GM18526 (cell line): ENCODE data around the gene POFUT1.
A peak's percentile ranks its signal among the peaks of the same experiment; 100 is the strongest.

Experiments
- POLR2A ChIP-seq: IDR thresholded peaks from 3 replicates; pipeline ENCODE4 v1.6.1; 2011; ENCODE audit not compliant: insufficient read length; ENCODE audit errors: extremely low read depth

The POFUT1 gene

DNA sequence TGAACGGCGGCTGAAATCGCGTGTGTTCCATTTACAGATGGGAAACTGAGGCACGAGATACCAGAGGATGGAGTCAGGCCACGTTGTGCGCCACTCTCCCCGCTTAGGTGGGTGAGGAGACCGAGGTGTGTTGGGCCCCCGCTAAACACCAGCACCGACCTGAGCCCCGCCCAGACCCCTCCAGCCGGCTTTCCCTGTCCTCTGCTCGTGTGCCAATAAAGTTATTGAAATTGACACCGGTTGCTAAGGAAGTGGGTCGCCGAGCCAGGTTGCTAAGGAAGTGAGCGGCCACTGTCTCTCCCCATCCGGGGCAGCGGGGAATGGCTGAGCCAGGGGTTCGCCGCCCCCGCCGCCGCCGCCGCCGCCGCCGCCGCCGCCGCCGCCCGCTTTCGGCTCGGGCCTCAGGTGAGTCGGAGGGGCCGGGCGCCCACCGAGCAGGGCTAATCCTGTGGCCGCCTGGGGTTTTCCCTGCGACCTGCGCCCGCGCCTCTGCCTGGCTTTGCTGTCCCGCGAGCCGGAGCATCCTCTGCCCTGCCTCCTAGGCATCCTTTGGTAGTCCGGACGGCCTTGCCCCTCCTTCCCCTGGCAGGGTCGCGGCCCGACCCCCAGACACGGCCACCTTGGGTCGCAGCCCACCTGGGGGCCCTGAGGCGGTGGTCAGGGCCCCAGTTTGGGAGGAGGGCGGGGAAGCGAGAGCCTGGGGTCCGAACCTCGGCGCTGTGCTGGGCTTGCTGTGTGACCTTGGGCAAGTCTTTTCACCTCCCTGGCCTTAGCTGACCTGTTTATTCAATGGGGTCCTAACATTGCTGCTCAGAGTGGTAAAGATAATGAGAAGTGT lies 69.9 kb downstream of the POFUT1 start, which contains the start of gene KIF3B:
Gene KIF3B, plus strand, starts transcription at position 291 of the 838 bp plus-strand sequence. CDS start 32,127 bp downstream, outside the sequence.
- no peak for TF ChIP-seq POLR2A

DNA sequence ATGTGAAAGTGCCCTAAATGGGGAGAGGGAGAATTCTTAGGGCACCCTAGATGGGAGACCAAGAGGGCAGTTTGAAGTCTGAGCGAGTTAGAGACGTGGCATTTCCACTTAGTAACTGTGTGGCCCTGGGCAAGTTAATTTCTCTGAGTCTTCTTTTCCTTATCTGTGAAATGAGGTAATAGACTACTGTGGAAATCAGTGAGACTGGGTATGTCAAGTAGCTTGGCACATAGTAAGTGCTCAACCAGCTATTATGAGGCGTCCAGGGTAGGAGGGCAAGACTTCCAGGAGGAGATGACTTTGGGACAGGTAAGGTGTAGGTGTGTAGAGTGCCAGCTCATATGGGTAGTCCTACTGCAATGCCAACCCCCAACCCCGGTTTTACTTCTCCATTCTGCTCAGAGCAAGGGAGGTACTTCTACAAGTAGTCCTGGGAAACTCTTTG lies 70.5 kb downstream of the POFUT1 start:
- no peak for TF ChIP-seq POLR2A

DNA sequence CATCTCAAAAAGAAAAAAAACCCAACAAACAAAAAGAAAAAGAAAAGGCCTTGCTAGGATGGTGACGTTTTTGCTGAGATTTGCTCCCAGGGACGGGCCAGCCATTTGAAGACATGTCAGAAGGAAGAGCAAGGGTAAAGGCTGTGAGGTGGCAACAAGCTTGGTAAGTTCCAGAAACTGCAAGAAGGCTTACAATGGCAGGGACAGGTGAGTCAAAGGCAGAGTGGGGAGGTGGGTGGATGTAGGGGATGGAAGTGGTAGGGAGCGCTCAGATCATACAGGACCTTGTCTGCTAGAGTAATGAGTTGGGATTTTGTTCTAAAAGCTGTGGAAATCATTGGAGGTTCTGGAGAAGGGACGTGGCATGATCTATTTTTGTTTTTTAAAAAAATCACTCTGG lies 74.0 kb downstream of the POFUT1 start:
- TF ChIP-seq POLR2A = no peak

DNA sequence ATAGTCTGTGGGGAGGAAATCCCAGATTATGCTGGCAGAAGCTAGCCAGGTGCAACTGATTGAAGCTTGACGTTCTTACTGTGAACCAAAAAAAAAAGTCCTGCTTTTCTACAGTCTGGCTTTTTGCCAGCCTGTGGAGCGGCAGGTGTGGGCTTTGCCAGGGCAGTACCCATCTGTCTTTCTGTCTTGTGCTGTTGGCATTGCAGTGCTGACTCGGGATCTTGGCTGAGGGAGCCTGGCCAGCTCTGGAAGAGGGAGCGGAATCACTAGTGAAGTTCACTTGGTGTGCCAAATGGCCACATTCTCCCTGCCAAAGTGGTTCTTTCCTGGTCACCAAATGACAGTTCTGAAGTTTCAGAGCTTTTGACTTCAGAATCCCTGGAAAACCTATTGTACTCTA lies 74.8 kb downstream of the POFUT1 start:
- TF ChIP-seq POLR2A = no peak

DNA sequence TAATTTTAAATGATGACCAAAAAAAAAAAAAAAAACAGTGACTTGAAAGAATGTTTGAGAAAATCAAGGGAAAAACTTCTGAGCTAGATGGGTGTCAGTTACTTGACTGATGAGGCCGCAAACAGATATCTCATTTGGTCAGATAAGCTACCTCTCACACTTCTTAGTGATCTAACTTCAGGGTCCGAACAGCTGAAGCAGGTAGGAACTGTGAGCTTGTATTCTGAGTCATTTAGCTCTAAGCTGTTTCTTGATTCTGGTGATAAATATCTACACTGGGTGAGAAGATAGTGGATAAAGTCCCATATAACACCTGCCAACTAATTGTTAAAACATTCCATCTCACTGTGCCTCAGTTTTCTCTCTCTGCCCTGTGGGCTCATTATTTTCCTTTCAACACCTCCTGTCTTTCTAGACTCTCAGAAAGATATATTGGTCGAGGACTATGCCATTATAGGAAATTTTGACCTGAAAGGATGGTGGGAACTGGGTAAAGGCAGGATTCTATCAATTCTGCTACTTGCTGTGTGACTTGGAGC lies 77.5 kb downstream of the POFUT1 start:
- no peak for TF ChIP-seq POLR2A

DNA sequence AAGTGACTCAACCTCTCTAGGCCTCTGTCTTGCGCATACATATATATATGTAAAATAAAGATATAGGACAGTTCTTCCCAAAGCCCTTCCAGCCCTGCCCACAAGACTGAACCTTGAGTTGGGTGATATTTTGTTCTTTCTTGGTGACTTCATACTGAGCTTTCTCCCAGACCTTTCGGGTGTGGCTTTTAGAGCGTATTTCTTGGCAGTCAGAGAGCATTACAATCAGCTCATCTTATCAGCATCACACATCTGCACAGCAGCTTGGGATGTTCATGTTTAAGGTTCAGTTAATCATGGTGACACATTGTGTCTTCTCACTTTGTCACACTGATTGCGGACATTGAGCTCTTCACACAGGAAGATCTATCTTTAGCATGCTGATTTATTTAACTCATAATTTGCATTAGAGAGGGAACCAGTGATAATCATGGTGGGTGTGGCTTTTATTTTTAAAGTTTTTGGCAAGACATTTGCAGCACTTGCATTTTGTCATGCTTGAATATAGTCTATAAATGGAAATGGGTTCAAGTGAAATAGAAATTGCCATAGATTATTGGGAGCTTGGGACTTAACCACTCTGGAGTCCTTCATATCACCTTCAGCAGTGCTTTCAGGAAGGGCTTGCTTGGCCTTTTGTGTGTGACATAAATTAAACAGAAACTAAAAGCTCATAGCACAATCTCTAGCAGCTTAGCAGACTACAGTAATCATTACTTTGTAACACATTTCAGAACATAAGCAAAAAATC lies 78.1 kb downstream of the POFUT1 start:
- TF ChIP-seq POLR2A = peak; percentile 36

DNA sequence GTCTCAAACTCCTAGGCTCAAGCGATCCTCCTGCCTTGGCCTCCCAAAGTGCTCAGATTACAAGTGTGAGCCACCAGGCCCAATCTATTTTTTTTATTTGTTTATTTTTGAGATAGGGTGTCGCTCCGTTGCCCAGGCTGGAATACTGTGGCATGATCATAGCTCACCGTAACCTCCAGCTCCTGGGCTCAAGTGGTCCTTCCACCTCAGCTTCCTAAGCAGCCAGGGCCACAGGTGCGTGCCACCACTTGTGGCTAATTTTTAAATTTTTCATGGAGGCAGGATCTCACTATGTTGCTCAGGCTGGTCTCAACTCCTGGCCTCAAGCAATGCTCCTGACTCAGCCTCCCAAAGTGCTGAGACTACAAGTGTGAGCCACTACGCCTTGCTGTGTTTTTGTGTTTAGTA lies 79.6 kb downstream of the POFUT1 start:
- TF ChIP-seq POLR2A = no peak
